Measurements from ENCODE around the gene PLD2.

DNA sequence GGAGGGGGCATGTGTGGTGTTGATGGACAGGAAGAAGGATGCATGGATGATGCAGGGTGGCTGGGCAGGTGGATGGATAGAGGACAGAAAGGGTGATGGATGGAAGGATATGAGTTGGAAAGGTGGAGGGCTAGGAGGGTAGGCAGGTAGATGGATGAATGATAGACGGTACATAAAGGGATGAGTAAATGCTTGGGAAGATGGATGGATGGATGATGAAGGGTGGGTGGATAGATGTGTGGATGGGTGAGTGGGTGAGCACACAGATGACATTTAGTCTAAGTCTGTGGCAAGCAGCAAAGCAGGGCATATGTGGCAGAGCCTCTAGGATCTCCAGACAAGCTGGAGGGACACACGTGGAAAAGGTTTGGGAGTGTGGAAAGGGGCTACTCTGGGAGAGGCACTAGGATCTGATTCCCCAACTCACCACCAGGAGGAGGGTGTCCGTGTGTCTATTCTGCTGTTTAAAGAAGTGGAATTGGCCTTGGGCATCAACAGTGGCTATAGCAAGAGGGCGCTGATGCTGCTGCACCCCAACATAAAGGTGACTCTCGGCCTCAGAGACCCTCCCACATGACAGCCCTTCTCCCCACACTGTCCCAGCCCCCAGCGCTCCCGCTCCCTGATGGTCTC, 8.2 kb downstream of the PLD2 start:
- TF ChIP-seq POLR2A (IDR thresholded peaks at IDR 0.05; ENCODE audit: low read depth, low read length) (no peak), POLR2AphosphoS5 (IDR thresholded peaks at IDR 0.05; ENCODE audit: low read depth, low read length) (no peak)
